Nephron (organoid): ENCODE results near the gene ATRX.
"Not testable (repeated sequence)": the region's sequence is repeated elsewhere in the genome, so short reads cannot be mapped to it uniquely, and the experiment has no call there.

Source experiments
- H3K27ac Mint-ChIP-seq, 3 experiments: 2 replicates each; pipeline ENCODE4 v1.8.0; 2020; ENCODE audit warnings: mixed read lengths in 3 of 3, mild to moderate bottlenecking in 2 of 3, moderate library complexity in 1 of 3
- H3K27me3 Mint-ChIP-seq: 2 replicates; pipeline ENCODE4 v1.8.0; 2021; ENCODE audit warnings: low read depth, mild to moderate bottlenecking, moderate library complexity, mixed read lengths
- H3K36me3 Mint-ChIP-seq: 2 replicates; pipeline ENCODE4 v1.8.0; 2020; ENCODE audit warnings: low read depth, mixed read lengths
- H3K4me1 Mint-ChIP-seq: 2 replicates; pipeline ENCODE4 v1.8.0; 2020; ENCODE audit warnings: mixed read lengths
- H3K4me3 Mint-ChIP-seq, 3 experiments: 2 replicates each; pipeline ENCODE4 v1.8.0; 2020; ENCODE audit warnings: mild to moderate bottlenecking in 3 of 3, mixed read lengths in 3 of 3, moderate library complexity in 2 of 3
- H3K9me3 Mint-ChIP-seq: 2 replicates; pipeline ENCODE4 v1.8.0; 2020; ENCODE audit warnings: mixed read lengths
- TF ChIP-seq, protein P1 (sequence below), 3 experiments: fragments of 200-600 bp; sonication (generic); IDR thresholded peaks; one replicate each; pipeline ENCODE4 v1.5.0; 2021; ENCODE audit warnings: antibody characterized with exemption in 3 of 3; ENCODE audit not compliant: unreplicated experiment in 3 of 3

Gene ATRX, protein sequence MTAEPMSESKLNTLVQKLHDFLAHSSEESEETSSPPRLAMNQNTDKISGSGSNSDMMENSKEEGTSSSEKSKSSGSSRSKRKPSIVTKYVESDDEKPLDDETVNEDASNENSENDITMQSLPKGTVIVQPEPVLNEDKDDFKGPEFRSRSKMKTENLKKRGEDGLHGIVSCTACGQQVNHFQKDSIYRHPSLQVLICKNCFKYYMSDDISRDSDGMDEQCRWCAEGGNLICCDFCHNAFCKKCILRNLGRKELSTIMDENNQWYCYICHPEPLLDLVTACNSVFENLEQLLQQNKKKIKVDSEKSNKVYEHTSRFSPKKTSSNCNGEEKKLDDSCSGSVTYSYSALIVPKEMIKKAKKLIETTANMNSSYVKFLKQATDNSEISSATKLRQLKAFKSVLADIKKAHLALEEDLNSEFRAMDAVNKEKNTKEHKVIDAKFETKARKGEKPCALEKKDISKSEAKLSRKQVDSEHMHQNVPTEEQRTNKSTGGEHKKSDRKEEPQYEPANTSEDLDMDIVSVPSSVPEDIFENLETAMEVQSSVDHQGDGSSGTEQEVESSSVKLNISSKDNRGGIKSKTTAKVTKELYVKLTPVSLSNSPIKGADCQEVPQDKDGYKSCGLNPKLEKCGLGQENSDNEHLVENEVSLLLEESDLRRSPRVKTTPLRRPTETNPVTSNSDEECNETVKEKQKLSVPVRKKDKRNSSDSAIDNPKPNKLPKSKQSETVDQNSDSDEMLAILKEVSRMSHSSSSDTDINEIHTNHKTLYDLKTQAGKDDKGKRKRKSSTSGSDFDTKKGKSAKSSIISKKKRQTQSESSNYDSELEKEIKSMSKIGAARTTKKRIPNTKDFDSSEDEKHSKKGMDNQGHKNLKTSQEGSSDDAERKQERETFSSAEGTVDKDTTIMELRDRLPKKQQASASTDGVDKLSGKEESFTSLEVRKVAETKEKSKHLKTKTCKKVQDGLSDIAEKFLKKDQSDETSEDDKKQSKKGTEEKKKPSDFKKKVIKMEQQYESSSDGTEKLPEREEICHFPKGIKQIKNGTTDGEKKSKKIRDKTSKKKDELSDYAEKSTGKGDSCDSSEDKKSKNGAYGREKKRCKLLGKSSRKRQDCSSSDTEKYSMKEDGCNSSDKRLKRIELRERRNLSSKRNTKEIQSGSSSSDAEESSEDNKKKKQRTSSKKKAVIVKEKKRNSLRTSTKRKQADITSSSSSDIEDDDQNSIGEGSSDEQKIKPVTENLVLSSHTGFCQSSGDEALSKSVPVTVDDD (N-terminal part only)

DNA sequence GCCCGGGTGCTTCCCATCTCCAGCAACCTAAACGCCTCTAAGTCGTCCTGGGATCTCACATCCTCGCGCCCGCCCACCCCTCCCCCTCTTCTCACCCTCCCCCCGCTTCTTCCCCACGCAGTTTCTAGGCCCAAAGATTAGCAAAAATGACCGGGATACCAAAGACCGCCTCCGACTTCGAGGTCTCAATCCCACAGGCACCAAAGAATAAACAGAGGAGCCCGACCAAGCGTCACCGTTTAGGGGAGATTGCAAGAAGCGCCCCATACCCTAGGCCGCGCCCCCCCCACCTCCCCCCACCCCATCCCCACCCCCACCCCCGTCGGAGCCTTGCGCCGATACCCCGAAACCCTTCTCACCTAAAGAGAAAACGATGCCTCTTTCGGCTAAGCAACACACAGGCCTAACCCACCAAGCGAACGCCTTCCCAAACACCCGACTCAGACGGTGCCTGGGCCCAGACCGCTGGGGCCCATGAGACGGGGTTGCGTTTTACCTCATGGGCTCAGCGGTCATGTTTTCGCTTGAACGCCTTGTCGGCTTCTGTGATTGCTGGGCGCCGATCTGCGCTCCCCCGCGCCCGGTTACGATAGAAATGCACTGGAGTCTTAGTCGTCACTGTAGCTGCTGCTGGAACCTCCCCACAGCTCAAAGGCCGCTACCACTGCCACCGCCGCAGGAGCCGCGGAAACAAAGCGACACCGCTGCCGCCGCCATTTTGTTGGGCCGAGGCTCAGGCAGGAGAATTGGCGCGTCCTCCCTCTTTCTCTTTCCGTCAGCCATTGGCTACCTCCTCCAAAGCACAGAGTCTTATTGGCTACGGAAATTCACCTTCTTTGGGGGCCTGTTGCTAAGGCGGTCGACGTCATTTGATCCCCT, at the start of gene ATRX:
Gene ATRX (minus strand): TSS at position 731 of the 879 bp plus-strand sequence. CDS start 215 bp downstream, at position 516.
- H3K36me3 Mint-ChIP-seq: peaks cover 7% of the 10 kb centered on the region
- H3K27me3 Mint-ChIP-seq: no peaks in the 10 kb centered on the region
- H3K27ac Mint-ChIP-seq: peak within 1 kb of the TSS; percentile 100
- peaks cover 5% of the 10 kb centered on the region for H3K9me3 Mint-ChIP-seq
- TF ChIP-seq, protein P1, sequence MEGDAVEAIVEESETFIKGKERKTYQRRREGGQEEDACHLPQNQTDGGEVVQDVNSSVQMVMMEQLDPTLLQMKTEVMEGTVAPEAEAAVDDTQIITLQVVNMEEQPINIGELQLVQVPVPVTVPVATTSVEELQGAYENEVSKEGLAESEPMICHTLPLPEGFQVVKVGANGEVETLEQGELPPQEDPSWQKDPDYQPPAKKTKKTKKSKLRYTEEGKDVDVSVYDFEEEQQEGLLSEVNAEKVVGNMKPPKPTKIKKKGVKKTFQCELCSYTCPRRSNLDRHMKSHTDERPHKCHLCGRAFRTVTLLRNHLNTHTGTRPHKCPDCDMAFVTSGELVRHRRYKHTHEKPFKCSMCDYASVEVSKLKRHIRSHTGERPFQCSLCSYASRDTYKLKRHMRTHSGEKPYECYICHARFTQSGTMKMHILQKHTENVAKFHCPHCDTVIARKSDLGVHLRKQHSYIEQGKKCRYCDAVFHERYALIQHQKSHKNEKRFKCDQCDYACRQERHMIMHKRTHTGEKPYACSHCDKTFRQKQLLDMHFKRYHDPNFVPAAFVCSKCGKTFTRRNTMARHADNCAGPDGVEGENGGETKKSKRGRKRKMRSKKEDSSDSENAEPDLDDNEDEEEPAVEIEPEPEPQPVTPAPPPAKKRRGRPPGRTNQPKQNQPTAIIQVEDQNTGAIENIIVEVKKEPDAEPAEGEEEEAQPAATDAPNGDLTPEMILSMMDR (IDR thresholded peaks at IDR 0.05; ENCODE audit: unreplicated experiment in 3 of 3): no peak
- peak within 1 kb of the TSS; percentile 99 to 100 (median 99) for H3K4me3 Mint-ChIP-seq
- H3K4me1 Mint-ChIP-seq: peaks cover 14% of the 10 kb centered on the region

DNA sequence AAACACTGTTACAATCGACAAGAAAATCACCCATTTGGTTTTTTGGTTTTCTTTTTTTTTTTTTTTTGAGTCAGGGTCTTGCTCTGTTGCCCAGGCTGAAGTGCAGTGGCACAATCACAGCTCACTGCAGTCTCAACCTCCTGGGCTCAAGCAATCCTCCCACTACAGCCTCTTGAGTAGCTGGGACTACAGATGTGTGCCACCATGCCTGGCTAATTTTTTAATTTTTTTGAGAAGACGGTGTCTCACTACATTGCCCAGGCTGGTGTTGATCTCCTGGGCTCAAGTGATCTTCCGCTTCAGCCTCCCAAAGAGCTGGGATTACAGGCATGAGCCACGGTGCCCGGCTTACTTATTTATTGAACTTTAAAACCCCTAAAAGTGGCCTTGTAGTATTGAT, 45.5 kb upstream of the ATRX start:
- H3K27ac Mint-ChIP-seq, H3K4me1 Mint-ChIP-seq, H3K4me3 Mint-ChIP-seq, H3K27me3 Mint-ChIP-seq: not testable (repeated sequence)
- Mint-ChIP-seq H3K36me3 (peaks cover 24% of the 10 kb centered on the region), H3K9me3 (peaks cover 11% of the 10 kb centered on the region)

DNA sequence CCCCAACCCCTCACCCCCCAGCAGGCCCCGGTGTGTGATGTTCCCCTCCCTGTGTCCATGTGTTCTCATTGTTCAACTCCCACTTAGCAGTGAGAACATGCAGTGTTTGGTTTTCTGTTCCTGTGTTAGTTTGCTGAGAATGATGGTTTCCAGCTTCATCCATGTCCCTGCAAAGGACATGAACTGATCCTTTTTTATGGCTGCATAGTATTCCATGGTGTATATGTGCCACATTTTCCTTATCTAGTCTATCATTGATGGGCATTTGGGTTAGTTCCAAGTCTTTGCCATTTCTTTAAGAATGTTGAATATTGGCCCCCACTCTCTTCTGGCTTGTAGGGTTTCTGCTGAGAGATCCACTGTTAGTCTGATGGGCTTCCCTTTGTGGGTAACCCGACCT, 36.0 kb upstream of the ATRX start:
- not testable (repeated sequence) for H3K27me3 Mint-ChIP-seq, H3K27ac Mint-ChIP-seq

DNA sequence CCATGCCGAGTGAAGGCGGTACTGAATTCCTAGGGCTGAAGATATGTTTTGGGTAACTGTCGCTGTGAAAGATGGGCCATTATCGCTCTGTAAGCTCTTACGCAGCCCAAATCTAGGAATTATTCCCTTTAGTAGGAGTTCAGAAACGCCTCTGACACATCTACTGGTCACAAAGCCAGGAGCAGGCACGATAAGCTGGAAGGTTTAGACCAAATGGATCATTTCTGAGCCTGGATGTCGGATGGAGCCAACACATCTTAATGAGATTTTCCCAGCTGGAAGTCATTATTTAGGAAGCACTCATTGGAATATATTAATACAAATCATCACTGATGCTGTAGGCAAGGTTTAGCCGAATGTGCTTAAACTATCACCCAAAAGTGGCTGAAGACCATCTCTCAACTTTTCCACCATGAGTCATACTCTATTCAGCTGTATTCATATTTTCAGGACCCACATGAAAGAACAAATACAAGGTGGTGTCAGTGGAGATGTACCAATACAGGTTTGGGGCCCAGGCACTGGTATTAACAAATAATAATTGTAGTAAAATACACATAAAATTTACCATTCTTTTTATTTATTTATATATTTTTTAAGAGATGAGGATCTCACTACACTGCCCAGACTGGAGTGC, 34.2 kb upstream of the ATRX start:
- TF ChIP-seq, protein P1 (IDR thresholded peaks at IDR 0.05; ENCODE audit: unreplicated experiment in 3 of 3): no peak
- no peak overlapping the region for H3K27ac Mint-ChIP-seq
- peaks cover 26% of the 10 kb centered on the region for H3K36me3 Mint-ChIP-seq
- H3K4me1 Mint-ChIP-seq: no peaks in the 10 kb centered on the region
- no peaks in the 10 kb centered on the region for H3K27me3 Mint-ChIP-seq
- no peak overlapping the region for H3K4me3 Mint-ChIP-seq
- peaks cover 22% of the 10 kb centered on the region for H3K9me3 Mint-ChIP-seq

More for the DNA sequence above, 36.0 kb upstream of the ATRX start:
- not testable (repeated sequence) for H3K4me3 Mint-ChIP-seq, H3K4me1 Mint-ChIP-seq
- Mint-ChIP-seq H3K9me3 (peaks cover 21% of the 10 kb centered on the region), H3K36me3 (peaks cover 37% of the 10 kb centered on the region)

- TF ChIP-seq, protein P1 (IDR thresholded peaks at IDR 0.05; ENCODE audit: unreplicated experiment in 3 of 3): no peak
- Mint-ChIP-seq H3K27ac (no peak overlapping the region), H3K9me3 (peaks cover 15% of the 10 kb centered on the region), H3K36me3 (no peaks in the 10 kb centered on the region), H3K4me3 (no peak overlapping the region), H3K27me3 (no peaks in the 10 kb centered on the region), H3K4me1 (no peaks in the 10 kb centered on the region)
Measured at GRCh38 chrX:77814210-77814609, 28.2 kb upstream of the ATRX start.

DNA sequence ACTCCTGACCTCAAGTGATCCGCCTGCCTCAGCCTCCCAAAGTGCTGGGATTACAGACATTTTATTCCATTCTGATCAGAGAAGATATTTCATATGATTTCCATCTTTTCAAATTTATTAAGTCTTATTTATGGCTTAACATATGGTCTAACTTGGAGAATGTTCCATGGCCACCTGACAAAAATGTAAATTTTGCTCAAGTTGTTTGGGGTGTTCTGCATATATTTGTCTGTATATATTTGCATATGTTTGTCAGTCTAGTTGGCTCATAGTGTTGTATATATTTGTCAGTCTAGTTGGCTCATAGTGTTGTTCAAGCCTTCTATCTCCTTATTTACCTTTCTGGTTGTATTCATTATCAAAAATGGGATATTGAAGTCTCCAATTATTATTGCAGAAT, 16.2 kb upstream of the ATRX start:
- H3K9me3 Mint-ChIP-seq: peaks cover 12% of the 10 kb centered on the region
- no peak overlapping the region for H3K4me3 Mint-ChIP-seq
- peaks cover 3% of the 10 kb centered on the region for H3K27me3 Mint-ChIP-seq
- TF ChIP-seq, protein P1 (IDR thresholded peaks at IDR 0.05; ENCODE audit: unreplicated experiment in 3 of 3): no peak
- no peaks in the 10 kb centered on the region for H3K4me1 Mint-ChIP-seq
- H3K27ac Mint-ChIP-seq: no peak overlapping the region
- H3K36me3 Mint-ChIP-seq: no peaks in the 10 kb centered on the region
